GM12891 (cell line): ENCODE results near the gene CCDC88B.

Source experiments
- PAX5 ChIP-seq: IDR thresholded peaks from 2 replicates; pipeline ENCODE4 v1.6.1; 2011; ENCODE audit warnings: low read length, moderate library complexity, mild to moderate bottlenecking; ENCODE audit not compliant: insufficient read depth, severe bottlenecking
- POLR2A ChIP-seq: IDR thresholded peaks from 2 replicates; pipeline ENCODE4 v1.6.1; 2011; ENCODE audit warnings: low read depth, low read length, control low read depth
- POLR2AphosphoS5 ChIP-seq: IDR thresholded peaks from 2 replicates; pipeline ENCODE4 v1.6.1; 2011; ENCODE audit warnings: low read depth, low read length, control low read depth
- POU2F2 ChIP-seq: IDR thresholded peaks from 2 replicates; pipeline ENCODE4 v1.6.1; 2011; ENCODE audit warnings: low read depth, mild to moderate bottlenecking, control low read depth, low read length, moderate library complexity
- SPI1 ChIP-seq: IDR thresholded peaks from 2 replicates; pipeline ENCODE4 v1.6.1; 2011; ENCODE audit warnings: low read depth, low read length, control low read depth
- TAF1 ChIP-seq: IDR thresholded peaks from 2 replicates; pipeline ENCODE4 v1.6.1; 2011; ENCODE audit warnings: low read depth, low read length, control low read depth

GRCh38 chr11:64357904-64358535 lies 18.0 kb downstream of the CCDC88B start:
- TF ChIP-seq TAF1: no peak
- TF ChIP-seq POLR2A: no peak
- no peak for TF ChIP-seq SPI1
- TF ChIP-seq POLR2AphosphoS5: no peak
- no peak for TF ChIP-seq POU2F2
- TF ChIP-seq PAX5: no peak
